ENCODE results near the gene IRAK2. TPM values are rescaled to one million over a fixed set of nuclear protein-coding genes. Genes with fewer than 3 reads are reported as not detected.

IRAK2 gene
- total and polyA plus RNA-seq, 2 of the 8 experiments (the other 6 are each of a cell fraction or from before 2014, with no cell fraction given) = 1.5 TPM

GRCh38 chr3:10248184-10248983 lies 83.7 kb downstream of the IRAK2 start, which contains the start of gene TATDN2 (continued):
- no peak for TF ChIP-seq HDAC2 (IDR thresholded peaks at IDR 0.05; ENCODE audit: borderline replicate concordance in 1 of 2, low read depth in 2 of 2, low read length in 2 of 2)
- peak; percentile 73 to 83 for TF ChIP-seq POLR2A (IDR thresholded peaks at IDR 0.05; ENCODE audit: control extremely low read depth in 1 of 2, low read depth in 2 of 2, low read length in 2 of 2)
- peak; percentile 77 for TF ChIP-seq CREB1 (IDR thresholded peaks at IDR 0.05)
- no peak for TF ChIP-seq CHD7 (IDR thresholded peaks at IDR 0.05; ENCODE audit: insufficient replicate concordance, low read length)
- TF ChIP-seq EP300 (IDR thresholded peaks at IDR 0.05; ENCODE audit: borderline replicate concordance in 1 of 2, low read depth in 2 of 2, low read length in 2 of 2) = no peak
- TF ChIP-seq CHD2 (IDR thresholded peaks at IDR 0.05; ENCODE audit: low read length) = peak; percentile 60; the same call in 1 of the 2 replicates
- peak; percentile 82 for TF ChIP-seq TAF1 (IDR thresholded peaks at IDR 0.05; ENCODE audit: low read depth, low read length)
- TF ChIP-seq ATF2 (IDR thresholded peaks at IDR 0.05; ENCODE audit: low read length) = no peak

All from H1 (cell line).